GM12873 (cell line): ENCODE results near the gene TEPSIN.

Experiments
- TF ChIP-seq, protein P1 (sequence below): IDR thresholded peaks from 2 replicates; pipeline ENCODE4 v1.5.1; 2012; ENCODE audit warnings: low read depth, mild to moderate bottlenecking, moderate library complexity, low read length, control low read depth; ENCODE audit not compliant: insufficient read depth; ENCODE audit errors: missing control alignments

Gene TEPSIN

DNA sequence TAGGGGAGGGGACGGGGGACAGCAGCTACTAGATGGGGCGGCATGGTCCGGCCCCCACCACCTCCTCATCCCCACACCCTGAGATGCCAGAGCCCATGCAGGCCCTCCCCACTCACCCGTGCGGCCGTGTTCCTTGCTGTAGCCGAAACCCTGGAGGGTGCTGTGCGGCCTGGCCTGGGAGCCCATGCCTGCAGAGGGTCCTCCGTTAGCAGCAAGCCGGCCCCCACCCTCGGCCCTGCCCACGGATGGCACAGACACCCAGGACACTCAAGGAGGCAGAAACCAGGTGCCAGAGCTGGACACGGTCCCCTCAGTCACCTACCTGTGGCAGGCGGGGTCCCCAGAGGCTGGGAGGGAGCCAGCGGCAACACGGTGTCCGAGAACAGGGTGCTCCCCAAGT is 5.5 kb downstream of the TEPSIN start:
- TF ChIP-seq, protein P1, sequence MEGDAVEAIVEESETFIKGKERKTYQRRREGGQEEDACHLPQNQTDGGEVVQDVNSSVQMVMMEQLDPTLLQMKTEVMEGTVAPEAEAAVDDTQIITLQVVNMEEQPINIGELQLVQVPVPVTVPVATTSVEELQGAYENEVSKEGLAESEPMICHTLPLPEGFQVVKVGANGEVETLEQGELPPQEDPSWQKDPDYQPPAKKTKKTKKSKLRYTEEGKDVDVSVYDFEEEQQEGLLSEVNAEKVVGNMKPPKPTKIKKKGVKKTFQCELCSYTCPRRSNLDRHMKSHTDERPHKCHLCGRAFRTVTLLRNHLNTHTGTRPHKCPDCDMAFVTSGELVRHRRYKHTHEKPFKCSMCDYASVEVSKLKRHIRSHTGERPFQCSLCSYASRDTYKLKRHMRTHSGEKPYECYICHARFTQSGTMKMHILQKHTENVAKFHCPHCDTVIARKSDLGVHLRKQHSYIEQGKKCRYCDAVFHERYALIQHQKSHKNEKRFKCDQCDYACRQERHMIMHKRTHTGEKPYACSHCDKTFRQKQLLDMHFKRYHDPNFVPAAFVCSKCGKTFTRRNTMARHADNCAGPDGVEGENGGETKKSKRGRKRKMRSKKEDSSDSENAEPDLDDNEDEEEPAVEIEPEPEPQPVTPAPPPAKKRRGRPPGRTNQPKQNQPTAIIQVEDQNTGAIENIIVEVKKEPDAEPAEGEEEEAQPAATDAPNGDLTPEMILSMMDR: no peak

DNA sequence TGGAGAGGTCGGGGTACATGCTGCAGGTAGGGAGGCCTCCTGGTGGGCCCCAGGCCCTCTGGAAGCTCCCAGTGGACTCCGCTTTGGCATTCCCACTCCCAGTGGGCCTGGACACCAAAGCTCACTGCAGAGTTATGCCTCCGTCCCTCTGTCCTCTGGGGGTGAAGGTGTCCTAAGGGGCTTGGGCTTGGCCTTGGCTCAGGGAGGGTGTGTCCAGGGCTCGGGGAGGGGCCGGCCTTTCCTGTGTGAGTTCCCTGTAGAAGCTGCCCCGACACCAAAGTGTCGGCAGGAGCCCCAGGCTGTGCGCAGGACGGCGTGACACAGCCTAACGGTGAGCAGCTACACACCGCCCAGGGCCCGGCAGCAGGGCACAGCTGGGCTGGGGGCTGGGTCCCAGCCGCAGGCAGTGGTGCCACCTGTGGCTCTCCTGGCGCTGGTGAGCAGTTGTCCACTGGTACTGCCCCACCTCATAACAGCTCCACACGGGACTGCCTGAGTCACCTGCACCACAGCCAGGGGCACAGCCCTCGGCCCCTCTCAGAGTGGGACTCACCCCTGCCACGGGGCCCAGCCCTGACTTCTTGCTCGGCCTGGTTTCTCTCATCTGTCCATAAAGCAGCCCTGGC is 6.1 kb downstream of the TEPSIN start:
- TF ChIP-seq, protein P1: no peak

DNA sequence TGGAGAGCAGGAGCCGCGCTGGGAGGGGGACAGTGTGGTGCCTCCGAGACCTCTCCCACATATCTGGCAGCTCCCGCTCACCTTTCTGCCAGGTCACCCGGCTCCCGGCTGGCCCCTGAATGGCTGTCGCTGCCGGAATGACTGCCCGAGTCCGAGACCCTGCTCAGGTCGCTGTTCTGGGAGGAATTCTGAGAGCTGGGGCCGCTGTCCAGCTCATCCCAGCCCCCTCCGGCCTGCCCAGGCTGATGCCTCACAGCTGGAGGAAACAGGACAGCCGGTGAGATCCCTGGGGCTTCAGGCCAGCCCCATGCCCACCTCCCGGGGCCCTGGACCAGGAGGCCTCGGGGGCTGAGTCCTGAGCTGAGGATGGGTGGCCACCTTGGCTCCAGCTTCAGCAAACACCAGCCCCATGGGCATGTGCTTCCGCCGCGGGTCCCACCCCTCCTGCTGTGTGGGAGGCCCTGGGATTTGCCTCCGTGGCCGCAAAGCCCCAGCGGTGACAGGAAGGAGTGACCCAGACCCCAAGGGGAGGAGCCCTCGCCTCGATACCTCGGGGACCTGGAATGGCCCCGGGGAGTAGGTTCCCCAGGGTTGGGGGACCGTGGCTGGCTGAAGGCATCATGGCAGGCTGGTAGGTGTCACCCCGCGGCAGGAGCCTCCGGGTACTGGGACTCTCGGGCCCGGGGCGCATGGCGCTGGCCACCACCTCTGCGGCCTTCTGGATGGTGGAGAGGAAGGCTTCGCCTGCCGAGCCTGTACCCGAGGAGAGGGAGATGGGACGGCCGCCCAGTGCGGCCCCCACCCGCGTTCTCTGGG is 6.9 kb downstream of the TEPSIN start:
- TF ChIP-seq, protein P1: no peak

DNA sequence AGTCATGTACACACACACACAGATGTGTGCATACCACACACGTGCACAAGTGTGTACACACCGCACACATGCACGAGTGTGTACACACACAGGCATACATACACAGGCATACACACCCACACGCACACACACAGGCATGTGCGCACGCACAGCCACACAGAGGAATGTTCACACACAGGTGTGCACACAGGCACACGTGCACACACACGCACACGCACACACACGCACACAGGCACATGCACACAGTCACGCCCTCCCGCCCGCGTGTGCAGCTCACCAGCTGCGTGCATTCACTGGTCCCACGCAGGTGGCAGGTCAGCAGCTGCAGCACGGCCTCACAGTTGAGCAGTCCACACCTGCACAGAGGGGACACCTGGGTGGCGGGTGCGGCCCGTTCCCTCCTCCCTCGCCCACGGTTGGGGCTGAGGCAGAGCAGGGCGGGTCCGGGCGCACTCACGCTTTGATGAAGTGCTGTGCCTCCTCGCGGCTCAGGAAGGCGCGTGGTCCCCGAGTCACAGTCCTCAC is 7.7 kb downstream of the TEPSIN start:
- TF ChIP-seq, protein P1: no peak

DNA sequence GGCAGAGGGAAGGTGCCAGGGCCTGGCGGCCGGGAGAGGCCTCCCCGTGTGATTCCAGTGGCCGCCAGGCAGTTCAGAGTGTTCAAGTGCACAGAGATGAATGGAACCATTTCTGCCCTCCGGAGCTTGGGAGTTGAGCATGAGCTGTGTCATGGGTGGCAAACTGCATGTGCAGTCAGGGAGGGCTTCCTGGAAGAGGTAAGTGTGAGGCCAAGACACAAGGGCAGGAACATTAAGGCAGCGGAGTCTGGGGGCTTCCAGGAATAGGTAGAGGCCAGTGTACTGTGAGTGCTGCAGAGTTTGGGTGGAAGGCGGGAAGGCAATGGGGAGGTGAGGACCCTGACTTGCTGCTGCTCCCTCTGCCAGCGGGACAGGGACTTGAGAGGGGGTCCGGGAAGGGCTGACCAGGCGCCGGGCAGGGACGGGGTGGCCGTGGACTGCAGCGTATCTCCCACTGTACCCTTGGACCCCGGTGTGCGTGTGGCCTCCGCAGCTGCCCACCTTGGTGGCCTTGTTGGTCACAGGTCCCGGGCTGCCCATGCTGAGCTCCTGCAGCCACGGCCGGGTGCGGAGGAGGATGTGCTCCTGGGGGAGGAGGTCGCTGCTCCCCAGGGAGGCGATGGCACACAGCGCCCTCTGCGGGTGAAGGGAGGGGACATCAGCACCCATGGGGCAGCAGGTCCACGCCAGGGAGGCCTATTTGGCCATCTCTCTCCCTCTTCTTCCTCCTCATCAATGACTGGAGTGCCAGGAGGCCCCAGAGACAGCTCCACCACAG is 8.6 kb downstream of the TEPSIN start:
- TF ChIP-seq, protein P1: peak; percentile 49

DNA sequence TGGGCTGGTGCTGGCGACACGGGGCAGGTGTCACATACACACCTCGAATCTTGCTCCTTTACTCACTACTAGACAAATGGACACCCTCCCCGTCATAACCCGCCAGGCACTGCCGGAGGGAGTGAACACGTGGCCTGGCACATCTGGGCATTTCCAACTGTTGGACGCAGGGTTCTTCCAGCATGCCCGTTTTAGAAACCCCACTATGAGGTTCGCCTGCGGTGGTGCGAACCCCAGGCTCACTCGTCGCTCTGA is 9.3 kb downstream of the TEPSIN start:
- TF ChIP-seq, protein P1: no peak
